Mesendoderm (in vitro differentiated cells): ENCODE data around the gene OPN1MW3.

ENCODE experiments used
- DNase-seq: peaks from one replicate; pipeline ENCODE4 v3.0.0; 2013
- H2AK5ac ChIP-seq: 2 replicates; pipeline ENCODE4 v1.6.1; 2013; ENCODE audit warnings: low read length, inconsistent platforms
- H2BK120ac ChIP-seq: 2 replicates; pipeline ENCODE4 v1.6.1; 2013; ENCODE audit warnings: low read depth, mild to moderate bottlenecking, low read length, moderate library complexity, mixed read lengths
- H2BK15ac ChIP-seq: replicated peaks from 2 replicates; pipeline ENCODE4 v1.6.1; 2013; ENCODE audit warnings: low read depth, mild to moderate bottlenecking, moderate library complexity
- H2BK5ac ChIP-seq: 2 replicates; pipeline ENCODE4 v1.6.1; 2013; ENCODE audit warnings: low read length, inconsistent platforms
- H3K18ac ChIP-seq: 2 replicates; pipeline ENCODE4 v1.6.1; 2013; ENCODE audit warnings: mild to moderate bottlenecking, low read length, mixed read lengths
- H3K23ac ChIP-seq: one replicate; pipeline ENCODE4 v1.6.1; 2013; ENCODE audit warnings: low read length
- H3K27ac ChIP-seq: 2 replicates; pipeline ENCODE4 v1.5.1; 2013; ENCODE audit warnings: low read depth, mild to moderate bottlenecking, inconsistent platforms, low read length, moderate library complexity
- H3K27me3 ChIP-seq: 2 replicates; pipeline ENCODE4 v1.6.1; 2013; ENCODE audit warnings: low read length, control low read depth, mild to moderate bottlenecking, inconsistent platforms; ENCODE audit not compliant: insufficient read depth, poor library complexity
- H3K36me3 ChIP-seq: 2 replicates; pipeline ENCODE4 v1.6.1; 2013; ENCODE audit warnings: low read length, inconsistent platforms; ENCODE audit not compliant: control insufficient read depth, insufficient read depth
- H3K4ac ChIP-seq: one replicate; pipeline ENCODE4 v1.6.1; 2013; ENCODE audit warnings: low read depth, mild to moderate bottlenecking, low read length, moderate library complexity
- H3K4me1 ChIP-seq: 2 replicates; pipeline ENCODE4 v1.6.1; 2013; ENCODE audit warnings: low read depth, low read length, inconsistent platforms; ENCODE audit not compliant: control insufficient read depth
- H3K4me2 ChIP-seq: 2 replicates; pipeline ENCODE4 v1.6.1; 2013; ENCODE audit warnings: low read length
- H3K4me3 ChIP-seq: 2 replicates; pipeline ENCODE4 v1.5.1; 2013; ENCODE audit warnings: mild to moderate bottlenecking, low read length
- H3K56ac ChIP-seq: one replicate; pipeline ENCODE4 v1.6.1; 2013; ENCODE audit warnings: low read length
- H3K79me1 ChIP-seq: 2 replicates; pipeline ENCODE4 v1.6.1; 2013; ENCODE audit warnings: low read length, inconsistent platforms
- H3K79me2 ChIP-seq: 2 replicates; pipeline ENCODE4 v1.6.1; 2013; ENCODE audit warnings: mild to moderate bottlenecking, low read length; ENCODE audit not compliant: control insufficient read depth, insufficient read depth
- H3K9ac ChIP-seq: 2 replicates; pipeline ENCODE4 v1.6.1; 2013; ENCODE audit warnings: low read length, inconsistent platforms
- H4K5ac ChIP-seq: one replicate; pipeline ENCODE4 v1.6.1; 2013; ENCODE audit warnings: low read length
- H4K8ac ChIP-seq: one replicate; pipeline ENCODE4 v1.6.1; 2013; ENCODE audit warnings: low read depth, mild to moderate bottlenecking, control low read depth, low read length, moderate library complexity
- WGBS: extraction: QIAGEN DNeasy Blood & Tissue Kit; methylation state at CpG from one replicate; pipeline ENCODE4 v1.1.7; 2013; ENCODE audit warnings: low lambda C conversion rate, missing lambda C conversion rate; ENCODE audit not compliant: insufficient coverage; ENCODE audit errors: extremely low coverage; 5-methylcytosine and 5-hydroxymethylcytosine counted together

The OPN1MW3 gene

DNA sequence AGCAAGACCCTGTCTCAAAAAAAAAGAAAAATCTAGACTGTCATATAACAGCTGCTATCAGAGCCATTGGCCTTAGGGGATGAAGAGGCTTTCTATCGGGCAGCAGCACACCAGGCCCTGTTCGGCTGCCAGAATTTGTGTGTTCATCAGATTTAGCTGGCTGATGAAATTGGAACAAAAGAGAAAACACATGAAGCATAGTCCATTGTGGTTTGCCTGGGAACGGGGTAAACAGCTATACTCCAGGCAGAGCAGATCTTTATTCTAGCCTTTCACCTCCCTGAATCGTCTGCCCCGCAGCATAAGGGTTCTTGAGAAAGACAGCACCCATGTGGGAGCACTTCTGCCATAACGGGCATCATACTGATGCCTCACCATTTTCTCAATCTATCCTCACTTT is 49.8 kb downstream of the OPN1MW3 start:
- no peak for DNase-seq
- no peak overlapping the region for H3K27ac ChIP-seq
- no peak overlapping the region for H3K4ac ChIP-seq
- no peaks in the 10 kb centered on the region for H3K36me3 ChIP-seq
- H3K79me2 ChIP-seq = no peaks in the 10 kb centered on the region
- no CpG with 5 or more reads among the region's 6 CpGs for WGBS
- H3K9ac ChIP-seq = no peak overlapping the region
- no peaks in the 10 kb centered on the region for H3K4me1 ChIP-seq
- H2AK5ac ChIP-seq = no peak overlapping the region
- H2BK15ac ChIP-seq = no peak overlapping the region
- H3K4me3 ChIP-seq = no peak overlapping the region
- H2BK120ac ChIP-seq = no peak overlapping the region
- H3K79me1 ChIP-seq = no peaks in the 10 kb centered on the region
- H3K18ac ChIP-seq = no peak overlapping the region
- no peak overlapping the region for H3K56ac ChIP-seq
- H4K5ac ChIP-seq = no peak overlapping the region
- no peaks in the 10 kb centered on the region for H3K27me3 ChIP-seq
- H3K23ac ChIP-seq = no peak overlapping the region
- H2BK5ac ChIP-seq = no peak overlapping the region
- H4K8ac ChIP-seq = no peak overlapping the region
- no peak overlapping the region for H3K4me2 ChIP-seq

DNA sequence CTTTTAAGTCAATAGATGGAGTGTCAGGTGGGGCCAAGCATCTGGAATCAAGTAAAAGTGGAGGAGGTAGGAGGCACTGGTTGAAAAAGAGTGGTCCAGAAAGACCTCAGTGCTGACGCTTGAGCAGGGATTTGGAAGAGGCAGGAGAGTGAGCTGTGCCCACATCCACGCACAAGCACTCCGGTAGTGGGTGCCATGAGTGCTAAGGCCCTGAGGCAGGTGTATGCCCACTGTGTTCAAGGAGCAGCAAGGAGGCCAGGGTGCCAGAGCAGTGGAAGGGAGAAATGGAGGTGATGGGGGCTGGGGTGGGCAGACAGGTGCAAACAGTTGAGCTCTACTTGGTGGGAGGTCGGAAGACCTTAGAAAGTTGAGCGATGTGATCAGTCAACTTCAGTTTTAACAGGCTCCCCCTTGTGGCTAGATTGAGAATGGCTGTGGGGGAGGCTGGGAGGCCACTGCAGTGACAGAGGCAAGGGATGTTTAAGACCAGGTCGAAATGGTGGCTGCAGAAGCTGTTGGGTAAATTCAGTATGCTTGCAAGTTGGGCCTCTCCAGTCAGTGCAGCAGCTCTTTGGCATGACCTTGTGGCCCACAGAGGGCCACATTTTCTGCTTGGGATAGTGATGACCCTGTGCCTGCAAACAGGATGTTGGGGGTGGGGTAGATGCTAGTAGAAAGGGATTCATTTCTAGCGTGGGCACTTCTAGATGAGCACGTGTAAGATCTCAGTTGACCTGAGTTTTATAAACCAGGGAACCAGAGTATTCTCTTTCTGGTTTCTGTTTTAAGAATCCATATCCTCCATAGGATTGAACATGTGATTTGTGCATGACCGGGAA is 50.9 kb downstream of the OPN1MW3 start:
- peak; percentile 71 for DNase-seq
- Histone ChIP-seq H3K56ac (no peak overlapping the region), H2BK120ac (no peak overlapping the region), H3K4ac (no peak overlapping the region), H4K5ac (no peak overlapping the region), H2AK5ac (no peak overlapping the region), H3K27ac (no peak overlapping the region), H3K36me3 (no peaks in the 10 kb centered on the region), H3K4me3 (no peak overlapping the region), H3K27me3 (no peaks in the 10 kb centered on the region), H3K23ac (no peak overlapping the region), H3K79me1 (no peaks in the 10 kb centered on the region), H3K4me2 (no peak overlapping the region), H3K79me2 (no peaks in the 10 kb centered on the region), H2BK15ac (no peak overlapping the region), H3K4me1 (no peaks in the 10 kb centered on the region), H4K8ac (no peak overlapping the region), H2BK5ac (no peak overlapping the region), H3K9ac (no peak overlapping the region), H3K18ac (no peak overlapping the region)
- WGBS = no CpG with 5 or more reads among the region's 9 CpGs

DNA sequence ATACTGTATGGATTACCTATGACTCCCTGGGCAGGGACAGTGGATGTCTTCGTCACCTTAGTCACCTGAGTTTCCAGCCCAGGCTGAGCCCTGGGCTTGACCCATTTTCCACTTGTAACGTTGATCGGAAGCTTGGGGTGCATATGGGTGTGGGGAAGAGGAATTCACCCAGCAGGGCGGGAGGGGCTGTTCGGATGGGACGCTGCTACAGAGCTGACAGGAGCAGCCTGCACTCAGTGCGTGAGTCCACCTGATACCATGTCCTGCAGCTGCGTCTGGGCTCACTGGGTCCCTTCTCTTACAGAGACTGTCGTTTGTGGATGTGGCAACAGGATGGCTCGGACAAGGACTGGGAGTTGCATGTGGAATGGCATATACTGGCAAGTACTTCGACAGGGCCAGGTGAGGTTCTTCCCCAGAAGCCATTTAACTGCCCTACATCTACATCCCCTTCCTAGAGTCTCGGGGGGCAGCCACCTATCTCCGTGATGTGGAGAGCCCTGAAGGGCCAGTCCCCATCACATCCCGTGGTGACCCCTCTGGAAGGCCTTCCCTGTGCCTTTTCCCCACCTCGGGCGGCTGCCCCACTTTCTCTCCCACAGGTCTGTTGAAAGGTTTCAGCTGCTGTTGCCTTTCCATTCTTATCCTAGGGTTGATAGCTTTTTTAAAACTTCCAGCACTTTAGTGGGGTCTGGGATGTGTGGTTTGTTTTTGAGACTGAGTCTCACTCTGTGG is 51.8 kb downstream of the OPN1MW3 start:
- no peaks in the 10 kb centered on the region for H3K79me2 ChIP-seq
- no peak overlapping the region for H3K27ac ChIP-seq
- no peak overlapping the region for H2BK15ac ChIP-seq
- H3K27me3 ChIP-seq = no peaks in the 10 kb centered on the region
- H2AK5ac ChIP-seq = no peak overlapping the region
- H3K9ac ChIP-seq = no peak overlapping the region
- H3K4ac ChIP-seq = no peak overlapping the region
- H3K79me1 ChIP-seq = no peaks in the 10 kb centered on the region
- H4K5ac ChIP-seq = no peak overlapping the region
- no peak overlapping the region for H3K56ac ChIP-seq
- no peak overlapping the region for H3K23ac ChIP-seq
- no peak overlapping the region for H3K18ac ChIP-seq
- H4K8ac ChIP-seq = no peak overlapping the region
- no peak overlapping the region for H2BK120ac ChIP-seq
- no peak overlapping the region for H3K4me3 ChIP-seq
- DNase-seq = no peak
- H2BK5ac ChIP-seq = no peak overlapping the region
- no CpG with 5 or more reads among the region's 16 CpGs for WGBS
- no peaks in the 10 kb centered on the region for H3K36me3 ChIP-seq
- no peaks in the 10 kb centered on the region for H3K4me1 ChIP-seq
- no peak overlapping the region for H3K4me2 ChIP-seq

DNA sequence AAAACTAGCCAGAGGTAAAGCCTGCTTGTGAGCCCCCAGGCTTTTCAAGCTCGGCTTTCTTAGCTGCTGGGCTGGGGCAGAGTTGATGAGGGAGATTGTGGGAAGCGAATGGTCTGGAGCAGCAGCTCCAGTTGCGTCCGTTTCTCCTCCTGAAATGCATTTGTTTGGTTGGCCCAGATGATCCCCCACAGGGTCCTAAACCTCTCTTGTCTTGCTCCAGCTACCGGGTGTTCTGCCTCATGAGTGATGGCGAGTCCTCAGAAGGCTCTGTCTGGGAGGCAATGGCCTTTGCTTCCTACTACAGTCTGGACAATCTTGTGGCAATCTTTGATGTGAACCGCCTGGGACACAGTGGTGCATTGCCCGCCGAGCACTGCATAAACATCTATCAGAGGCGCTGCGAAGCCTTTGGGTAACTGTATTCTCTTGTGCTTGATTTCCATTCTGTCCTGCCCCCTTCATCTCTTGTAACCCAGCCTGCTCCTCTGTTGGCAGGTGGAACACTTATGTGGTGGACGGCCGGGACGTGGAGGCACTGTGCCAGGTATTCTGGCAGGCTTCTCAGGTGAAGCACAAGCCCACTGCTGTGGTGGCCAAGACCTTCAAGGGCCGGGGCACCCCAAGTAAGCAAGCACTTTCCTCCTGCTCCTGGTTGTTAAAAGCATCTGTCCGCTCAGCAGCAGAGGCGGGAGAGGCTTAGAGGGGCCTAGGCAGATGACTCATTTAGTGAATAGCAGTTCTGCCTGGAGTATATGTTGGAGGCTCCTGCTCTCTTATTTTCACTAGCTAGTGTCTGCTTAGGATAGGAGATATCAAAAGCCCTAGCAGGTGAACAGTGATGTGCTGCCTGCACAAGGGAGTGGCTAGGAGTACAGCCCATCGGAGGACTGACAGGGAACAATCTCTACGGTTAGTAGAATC is 53.5 kb downstream of the OPN1MW3 start:
- no peak overlapping the region for H3K4me3 ChIP-seq
- no peak overlapping the region for H2BK5ac ChIP-seq
- no peak overlapping the region for H3K9ac ChIP-seq
- no peak overlapping the region for H4K5ac ChIP-seq
- H3K36me3 ChIP-seq = no peaks in the 10 kb centered on the region
- WGBS = no CpG with 5 or more reads among the region's 19 CpGs
- no peak overlapping the region for H2AK5ac ChIP-seq
- no peak overlapping the region for H3K4me2 ChIP-seq
- no peak overlapping the region for H2BK15ac ChIP-seq
- no peak overlapping the region for H3K4ac ChIP-seq
- no peak overlapping the region for H3K27ac ChIP-seq
- no peaks in the 10 kb centered on the region for H3K27me3 ChIP-seq
- no peak overlapping the region for H3K23ac ChIP-seq
- H2BK120ac ChIP-seq = no peak overlapping the region
- H3K79me2 ChIP-seq = no peaks in the 10 kb centered on the region
- no peak overlapping the region for H3K56ac ChIP-seq
- H4K8ac ChIP-seq = no peak overlapping the region
- no peak overlapping the region for H3K18ac ChIP-seq
- H3K4me1 ChIP-seq = no peaks in the 10 kb centered on the region
- no peaks in the 10 kb centered on the region for H3K79me1 ChIP-seq
- DNase-seq = no peak

DNA sequence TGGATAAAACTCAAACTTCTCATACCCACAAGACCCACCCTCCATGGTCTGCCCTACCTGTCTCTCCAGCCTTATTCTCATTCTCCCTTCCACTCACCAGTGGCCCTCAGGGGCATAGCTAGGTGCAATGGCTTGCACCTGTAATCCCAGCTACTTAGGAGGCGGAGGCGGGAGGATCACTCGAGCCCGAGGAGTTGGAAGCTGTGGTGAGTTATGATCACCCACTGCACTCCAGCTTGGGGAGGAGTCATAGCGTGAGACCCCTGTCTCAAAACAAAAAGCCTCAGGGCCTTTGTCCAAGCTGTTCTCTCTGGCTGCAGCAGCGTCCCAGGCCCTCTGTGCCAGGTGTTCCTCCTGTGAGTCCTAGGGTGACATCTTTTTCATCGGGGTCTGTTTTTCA is 54.7 kb downstream of the OPN1MW3 start:
- H3K27ac ChIP-seq = no peak overlapping the region
- no peak overlapping the region for H2AK5ac ChIP-seq
- no peak for DNase-seq
- H3K23ac ChIP-seq = no peak overlapping the region
- whole genome bisulfite sequencing = no CpG with 5 or more reads among the region's 7 CpGs
- no peak overlapping the region for H3K18ac ChIP-seq
- no peak overlapping the region for H4K5ac ChIP-seq
- H2BK15ac ChIP-seq = no peak overlapping the region
- no peaks in the 10 kb centered on the region for H3K36me3 ChIP-seq
- no peaks in the 10 kb centered on the region for H3K4me1 ChIP-seq
- no peak overlapping the region for H3K4ac ChIP-seq
- H2BK120ac ChIP-seq = no peak overlapping the region
- H3K79me1 ChIP-seq = no peaks in the 10 kb centered on the region
- no peak overlapping the region for H3K56ac ChIP-seq
- H3K4me3 ChIP-seq = no peak overlapping the region
- no peaks in the 10 kb centered on the region for H3K27me3 ChIP-seq
- H3K9ac ChIP-seq = no peak overlapping the region
- no peak overlapping the region for H2BK5ac ChIP-seq
- no peak overlapping the region for H4K8ac ChIP-seq
- no peaks in the 10 kb centered on the region for H3K79me2 ChIP-seq
- H3K4me2 ChIP-seq = no peak overlapping the region
